Measurements from ENCODE around the gene MAML2. TPM values are rescaled to one million over a fixed set of nuclear protein-coding genes. Genes with fewer than 3 reads are reported as not detected.

The MAML2 gene
- total and polyA plus RNA-seq, 2 of the 13 experiments (the other 11 are each of a cell fraction or from before 2014, with no cell fraction given): 2.3 to 25.9 TPM

GRCh38 chr11:96389720-96390487, 46.9 kb upstream of the MAML2 start, which contains the start of the genes CCDC82 and JRKL (continued):
- TF ChIP-seq MLX (CRISPR knock-in tag; IDR thresholded peaks at IDR 0.05) (peak; percentile 95), TEF (CRISPR knock-in tag; IDR thresholded peaks at IDR 0.05) (0 out of 2 replicates have a peak, but pooled peaks have one; percentile 24), GABPB1 (CRISPR knock-in tag; IDR thresholded peaks at IDR 0.05) (peak; percentile 97), ZNF687 (CRISPR knock-in tag; IDR thresholded peaks at IDR 0.05) (peak; percentile 98), ZBTB34 (CRISPR knock-in tag; IDR thresholded peaks at IDR 0.05) (no peak), ZNF510 (CRISPR knock-in tag; IDR thresholded peaks at IDR 0.05; ENCODE audit: low read depth) (peak; percentile 89; the same call in 1 of the 2 replicates), HDAC2 (CRISPR knock-in tag; IDR thresholded peaks at IDR 0.05) (no peak; the same call in 1 of the 2 replicates), ZNF430 (CRISPR knock-in tag; IDR thresholded peaks at IDR 0.05) (peak; percentile 36; the same call in 1 of the 2 replicates), KLF15 (CRISPR knock-in tag; IDR thresholded peaks at IDR 0.05; ENCODE audit: borderline replicate concordance) (no peak), ZNF431 (CRISPR knock-in tag; IDR thresholded peaks at IDR 0.05; ENCODE audit: borderline replicate concordance, low read depth) (peak; percentile 52; the same call in 1 of the 2 replicates), ZBTB8A (CRISPR knock-in tag; IDR thresholded peaks at IDR 0.05; ENCODE audit: borderline replicate concordance, low read depth) (peak; percentile 92; the same call in 1 of the 2 replicates), RXRB (CRISPR knock-in tag; IDR thresholded peaks at IDR 0.05; ENCODE audit: borderline replicate concordance) (0 out of 2 replicates have a peak, but pooled peaks have one; percentile 30), CEBPZ (IDR thresholded peaks at IDR 0.05; ENCODE audit: low read length) (no peak), ZNF335 (CRISPR knock-in tag; IDR thresholded peaks at IDR 0.05) (no peak), MXD1 (CRISPR knock-in tag; IDR thresholded peaks at IDR 0.05) (peak; percentile 62), ZNF75D (CRISPR knock-in tag; IDR thresholded peaks at IDR 0.05; ENCODE audit: borderline replicate concordance) (no peak), ZMYM4 (CRISPR knock-in tag; IDR thresholded peaks at IDR 0.05) (peak; percentile 91)
